Measurements from ENCODE around the gene PPP3CA.

PPP3CA gene

DNA sequence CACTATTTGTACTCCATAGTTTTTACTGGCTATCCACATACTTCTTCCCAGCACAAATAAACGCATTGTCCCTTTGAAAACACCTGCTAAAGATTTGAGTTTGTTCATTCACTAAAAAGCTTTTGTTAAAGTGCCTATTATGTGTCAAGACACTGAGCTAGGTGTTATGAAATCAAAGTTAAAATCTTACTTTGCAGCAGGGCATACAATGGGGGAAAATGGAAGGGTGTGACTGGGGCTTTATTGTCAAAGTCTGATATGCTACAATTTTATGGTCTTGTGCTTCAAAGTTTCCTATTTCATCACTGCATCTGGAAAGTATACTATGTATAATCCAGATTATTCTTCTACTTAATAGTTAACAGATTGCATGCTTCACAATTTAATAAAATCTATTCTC lies 128.4 kb downstream of the PPP3CA start:
- H3K4me1 ChIP-seq (ENCODE audit: control insufficient read depth, insufficient read depth, low read length, unreplicated experiment), result peaks cover 40% of the 10 kb centered on the region
- H3K27me3 ChIP-seq (ENCODE audit: insufficient read depth, low read length), result no peaks in the 10 kb centered on the region
- peaks cover 41% of the 10 kb centered on the region for H3K79me2 ChIP-seq (ENCODE audit: control insufficient read depth, insufficient read depth, low read length, unreplicated experiment)
- H2AFZ ChIP-seq (ENCODE audit: low read length, unreplicated experiment), result no peak overlapping the region
- H3K36me3 ChIP-seq (ENCODE audit: insufficient read depth, low read length), result no peaks in the 10 kb centered on the region
- H3K4me3 ChIP-seq (ENCODE audit: low read depth, low read length), result peak overlapping the region; percentile 47; the same call in 1 of the 2 replicates
- peak overlapping the region; percentile 76 for H3K27ac ChIP-seq (ENCODE audit: low read depth, low read length)

DNA sequence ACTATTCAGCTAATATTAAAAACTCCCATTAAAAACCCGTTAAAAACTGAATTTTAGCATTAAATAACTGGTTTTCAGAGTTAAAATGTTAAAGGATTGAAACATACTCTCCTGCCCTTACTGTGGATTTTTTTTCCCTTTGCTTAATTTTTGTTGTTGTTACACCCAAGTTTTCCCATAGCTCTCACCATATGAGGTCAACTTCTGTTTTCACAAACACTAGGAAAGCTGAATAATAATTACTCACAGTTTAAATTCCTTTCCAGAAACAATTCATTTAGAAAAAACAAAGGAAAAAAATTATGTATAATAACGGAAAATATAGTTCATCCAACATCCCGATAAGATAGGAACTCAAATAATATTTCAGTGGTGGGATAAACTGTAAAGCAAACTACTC lies 129.0 kb downstream of the PPP3CA start:
- peak overlapping the region; percentile 76 for H3K27ac ChIP-seq (ENCODE audit: low read depth, low read length)
- H2AFZ ChIP-seq (ENCODE audit: low read length, unreplicated experiment), result no peak overlapping the region
- peaks cover 47% of the 10 kb centered on the region for H3K79me2 ChIP-seq (ENCODE audit: control insufficient read depth, insufficient read depth, low read length, unreplicated experiment)
- no peaks in the 10 kb centered on the region for H3K36me3 ChIP-seq (ENCODE audit: insufficient read depth, low read length)
- peaks cover 40% of the 10 kb centered on the region for H3K4me1 ChIP-seq (ENCODE audit: control insufficient read depth, insufficient read depth, low read length, unreplicated experiment)
- H3K27me3 ChIP-seq (ENCODE audit: insufficient read depth, low read length), result no peaks in the 10 kb centered on the region
- peak overlapping the region; percentile 47 for H3K4me3 ChIP-seq (ENCODE audit: low read depth, low read length)

DNA sequence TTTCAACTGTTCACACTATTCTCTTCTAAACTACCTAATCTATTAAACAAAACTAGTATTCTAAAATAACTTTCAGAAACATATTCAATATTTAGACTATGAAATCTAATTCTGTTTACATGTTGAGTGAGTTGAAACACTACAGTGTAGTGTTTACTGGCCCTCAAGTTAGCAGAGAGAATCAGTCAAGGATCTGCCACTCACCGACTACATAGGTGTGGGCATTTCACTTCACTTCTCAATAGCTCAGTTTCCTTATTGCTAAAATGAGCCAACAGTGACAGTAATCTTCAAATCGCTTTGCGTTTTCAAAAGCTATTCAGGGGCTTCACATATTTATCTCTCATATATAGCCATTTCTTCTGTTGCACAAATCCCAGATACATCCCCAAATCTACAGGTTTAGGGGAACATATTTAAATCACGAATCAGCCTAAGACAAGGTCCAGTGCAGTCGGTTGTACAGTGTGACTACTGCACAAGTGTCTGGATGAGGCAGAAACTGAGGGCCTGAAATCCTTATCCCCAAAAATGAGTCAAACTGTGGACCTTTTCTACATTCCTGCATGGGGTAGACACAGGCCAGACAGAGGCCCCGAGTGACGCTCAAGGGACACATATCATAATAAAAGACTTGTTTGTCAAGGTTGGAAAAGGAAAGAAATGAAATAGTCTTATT lies 129.8 kb downstream of the PPP3CA start:
- no peaks in the 10 kb centered on the region for H3K36me3 ChIP-seq (ENCODE audit: insufficient read depth, low read length)
- peak overlapping the region; percentile 47 for H3K4me3 ChIP-seq (ENCODE audit: low read depth, low read length)
- no peak overlapping the region for H2AFZ ChIP-seq (ENCODE audit: low read length, unreplicated experiment)
- H3K27me3 ChIP-seq (ENCODE audit: insufficient read depth, low read length), result no peaks in the 10 kb centered on the region
- H3K4me1 ChIP-seq (ENCODE audit: control insufficient read depth, insufficient read depth, low read length, unreplicated experiment), result peaks cover 32% of the 10 kb centered on the region
- peak overlapping the region; percentile 76 for H3K27ac ChIP-seq (ENCODE audit: low read depth, low read length)
- H3K79me2 ChIP-seq (ENCODE audit: control insufficient read depth, insufficient read depth, low read length, unreplicated experiment), result peaks cover 50% of the 10 kb centered on the region

DNA sequence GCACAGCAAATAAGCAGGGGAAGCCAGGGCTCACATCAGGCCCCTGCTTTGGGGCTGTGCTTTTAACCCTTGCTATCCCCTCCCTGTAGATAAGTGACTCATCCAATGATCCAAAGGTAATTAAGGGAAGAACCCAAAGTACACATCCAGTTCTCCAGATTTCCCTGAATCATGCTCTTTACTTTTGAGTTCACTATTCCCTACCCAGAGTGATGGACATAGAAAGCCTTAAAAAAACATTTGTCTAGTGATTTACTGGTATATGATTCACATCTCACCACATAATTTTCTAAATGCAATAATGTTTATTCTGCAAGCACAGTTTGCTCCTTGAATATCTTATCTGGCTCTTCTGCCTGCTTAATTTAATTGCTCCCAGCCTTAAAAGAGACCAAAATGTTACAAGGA lies 136.2 kb downstream of the PPP3CA start:
- peaks cover 47% of the 10 kb centered on the region for H3K79me2 ChIP-seq (ENCODE audit: control insufficient read depth, insufficient read depth, low read length, unreplicated experiment)
- no peaks in the 10 kb centered on the region for H3K36me3 ChIP-seq (ENCODE audit: insufficient read depth, low read length)
- peak overlapping the region; percentile 79 for H3K27ac ChIP-seq (ENCODE audit: low read depth, low read length)
- no peaks in the 10 kb centered on the region for H3K27me3 ChIP-seq (ENCODE audit: insufficient read depth, low read length)
- H3K4me1 ChIP-seq (ENCODE audit: control insufficient read depth, insufficient read depth, low read length, unreplicated experiment), result peaks cover 23% of the 10 kb centered on the region
- peak overlapping the region; percentile 31 for H3K4me3 ChIP-seq (ENCODE audit: low read depth, low read length)
- no peak overlapping the region for H2AFZ ChIP-seq (ENCODE audit: low read length, unreplicated experiment)

DNA sequence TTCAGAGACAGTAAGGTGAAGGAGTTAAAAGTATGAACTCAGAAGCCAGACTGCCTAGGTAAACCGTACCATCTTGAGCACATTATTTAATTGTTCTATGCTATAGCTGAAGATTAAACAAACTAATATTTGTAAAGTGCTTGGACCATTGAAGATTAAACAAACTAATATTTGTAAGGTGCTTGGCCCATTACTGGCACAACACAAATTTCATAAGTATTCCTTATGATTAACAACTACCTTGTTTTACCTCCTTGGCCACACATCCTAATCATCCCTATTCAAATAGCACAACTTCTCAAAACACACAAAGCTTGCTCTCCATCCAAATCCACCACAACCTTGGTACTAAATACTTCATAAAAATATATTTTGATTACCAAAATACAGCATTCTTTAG lies 137.0 kb downstream of the PPP3CA start:
- Histone ChIP-seq H2AFZ (ENCODE audit: low read length, unreplicated experiment) (no peak overlapping the region), H3K4me1 (ENCODE audit: control insufficient read depth, insufficient read depth, low read length, unreplicated experiment) (peaks cover 30% of the 10 kb centered on the region), H3K36me3 (ENCODE audit: insufficient read depth, low read length) (no peaks in the 10 kb centered on the region), H3K79me2 (ENCODE audit: control insufficient read depth, insufficient read depth, low read length, unreplicated experiment) (peaks cover 53% of the 10 kb centered on the region), H3K27me3 (ENCODE audit: insufficient read depth, low read length) (no peaks in the 10 kb centered on the region), H3K4me3 (ENCODE audit: low read depth, low read length) (no peak overlapping the region), H3K27ac (ENCODE audit: low read depth, low read length) (peak overlapping the region; percentile 79)

GRCh38 chr4:101208171-101208570 lies 139.2 kb downstream of the PPP3CA start:
- Histone ChIP-seq H3K79me2 (ENCODE audit: control insufficient read depth, insufficient read depth, low read length, unreplicated experiment) (peaks cover 36% of the 10 kb centered on the region), H3K36me3 (ENCODE audit: insufficient read depth, low read length) (no peaks in the 10 kb centered on the region), H3K27ac (ENCODE audit: low read depth, low read length) (no peak overlapping the region), H2AFZ (ENCODE audit: low read length, unreplicated experiment) (no peak overlapping the region), H3K4me1 (ENCODE audit: control insufficient read depth, insufficient read depth, low read length, unreplicated experiment) (peaks cover 30% of the 10 kb centered on the region), H3K4me3 (ENCODE audit: low read depth, low read length) (no peak overlapping the region), H3K27me3 (ENCODE audit: insufficient read depth, low read length) (no peaks in the 10 kb centered on the region)

- Histone ChIP-seq H3K4me1 (ENCODE audit: control insufficient read depth, insufficient read depth, low read length, unreplicated experiment) (peaks cover 30% of the 10 kb centered on the region), H3K36me3 (ENCODE audit: insufficient read depth, low read length) (no peaks in the 10 kb centered on the region), H3K27me3 (ENCODE audit: insufficient read depth, low read length) (no peaks in the 10 kb centered on the region), H3K27ac (ENCODE audit: low read depth, low read length) (peak overlapping the region; percentile 8; the same call in 1 of the 2 replicates), H3K79me2 (ENCODE audit: control insufficient read depth, insufficient read depth, low read length, unreplicated experiment) (peaks cover 40% of the 10 kb centered on the region), H3K4me3 (ENCODE audit: low read depth, low read length) (no peak overlapping the region), H2AFZ (ENCODE audit: low read length, unreplicated experiment) (no peak overlapping the region)
Measured at GRCh38 chr4:101205916-101206315, 141.4 kb downstream of the PPP3CA start.

DNA sequence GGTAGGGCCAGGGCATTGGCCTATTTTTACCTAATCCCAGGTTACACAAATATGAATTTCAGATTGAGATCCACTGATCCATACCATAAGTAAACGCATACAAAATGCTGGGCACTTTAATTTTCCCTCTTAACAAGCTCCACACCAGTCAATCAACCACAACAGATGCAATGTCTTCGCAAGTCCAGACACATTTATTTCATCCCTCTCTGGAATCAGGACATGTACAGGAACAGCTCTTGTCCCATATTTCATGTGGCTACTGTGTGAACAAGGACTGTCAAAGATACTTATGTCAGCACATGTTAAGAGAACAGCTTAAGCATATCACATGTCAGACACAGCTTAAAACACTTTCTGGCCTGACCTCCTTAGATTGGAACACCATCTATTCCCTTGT lies 145.9 kb downstream of the PPP3CA start:
- H3K36me3 ChIP-seq (ENCODE audit: insufficient read depth, low read length), result no peaks in the 10 kb centered on the region
- H2AFZ ChIP-seq (ENCODE audit: low read length, unreplicated experiment), result no peak overlapping the region
- peaks cover 43% of the 10 kb centered on the region for H3K79me2 ChIP-seq (ENCODE audit: control insufficient read depth, insufficient read depth, low read length, unreplicated experiment)
- H3K27me3 ChIP-seq (ENCODE audit: insufficient read depth, low read length), result no peaks in the 10 kb centered on the region
- H3K27ac ChIP-seq (ENCODE audit: low read depth, low read length), result peak overlapping the region; percentile 91
- peaks cover 32% of the 10 kb centered on the region for H3K4me1 ChIP-seq (ENCODE audit: control insufficient read depth, insufficient read depth, low read length, unreplicated experiment)
- H3K4me3 ChIP-seq (ENCODE audit: low read depth, low read length), result no peak overlapping the region

DNA sequence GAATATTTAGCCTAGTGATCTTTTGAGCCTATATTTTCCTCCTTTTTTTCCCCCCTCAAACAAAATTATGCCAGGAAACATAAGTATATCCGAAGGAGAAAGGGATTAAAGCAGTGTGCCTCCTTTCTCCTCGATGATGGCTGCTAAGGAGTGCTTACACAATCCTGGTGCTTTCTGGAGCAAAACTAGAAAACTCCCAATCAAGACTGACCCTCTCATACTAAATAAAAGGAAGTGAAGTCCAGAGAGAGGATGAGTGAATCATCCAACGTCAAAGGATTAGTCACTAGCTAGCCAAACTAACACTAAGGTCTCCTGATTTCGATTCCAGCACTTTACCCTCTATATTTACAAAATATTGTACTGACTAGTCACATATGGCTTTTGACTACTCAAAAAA lies 146.8 kb downstream of the PPP3CA start:
- no peak overlapping the region for H2AFZ ChIP-seq (ENCODE audit: low read length, unreplicated experiment)
- H3K36me3 ChIP-seq (ENCODE audit: insufficient read depth, low read length), result no peaks in the 10 kb centered on the region
- H3K4me3 ChIP-seq (ENCODE audit: low read depth, low read length), result peak overlapping the region; percentile 28
- H3K27me3 ChIP-seq (ENCODE audit: insufficient read depth, low read length), result no peaks in the 10 kb centered on the region
- peak overlapping the region; percentile 91 for H3K27ac ChIP-seq (ENCODE audit: low read depth, low read length)
- H3K79me2 ChIP-seq (ENCODE audit: control insufficient read depth, insufficient read depth, low read length, unreplicated experiment), result peaks cover 35% of the 10 kb centered on the region
- H3K4me1 ChIP-seq (ENCODE audit: control insufficient read depth, insufficient read depth, low read length, unreplicated experiment), result peaks cover 23% of the 10 kb centered on the region

DNA sequence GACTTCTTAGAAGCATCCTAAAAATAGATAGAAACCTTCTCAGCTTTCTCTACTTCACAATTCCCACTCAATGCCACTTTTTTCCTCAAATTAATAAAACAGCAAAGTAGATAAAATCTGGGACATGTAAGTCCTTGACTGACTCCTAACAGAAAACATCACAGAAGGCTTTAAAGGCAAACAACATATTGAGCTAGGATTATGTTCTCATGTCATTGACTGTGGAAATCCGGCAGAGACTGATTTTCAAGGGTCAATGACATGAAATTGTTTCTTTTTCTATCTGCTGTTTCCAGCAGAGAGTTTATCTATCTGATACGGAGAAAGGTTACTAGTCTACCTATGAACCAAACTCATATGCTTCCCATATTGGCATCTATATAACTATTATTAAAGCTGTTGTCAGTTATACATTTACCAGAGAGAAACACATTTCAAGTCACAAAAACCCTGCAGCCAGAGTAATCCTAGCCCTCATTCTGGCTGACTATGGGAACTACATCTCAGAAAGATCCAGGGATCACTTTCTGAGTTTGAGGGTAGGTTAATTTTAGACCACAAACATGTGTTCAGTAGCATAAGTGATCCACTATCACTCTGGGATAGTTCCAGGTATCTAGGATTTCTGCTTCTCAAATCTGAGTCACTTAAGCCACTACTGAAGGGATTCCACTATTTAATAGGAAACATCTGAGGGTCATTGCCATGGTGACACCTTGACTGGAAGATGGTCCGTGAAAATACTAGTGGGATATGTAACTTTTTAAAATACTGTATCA lies 147.6 kb downstream of the PPP3CA start:
- H3K4me3 ChIP-seq (ENCODE audit: low read depth, low read length), result 0 out of 2 replicates have a peak overlapping the region, but pooled peaks have one; percentile 28
- no peaks in the 10 kb centered on the region for H3K36me3 ChIP-seq (ENCODE audit: insufficient read depth, low read length)
- H3K27me3 ChIP-seq (ENCODE audit: insufficient read depth, low read length), result no peaks in the 10 kb centered on the region
- peaks cover 33% of the 10 kb centered on the region for H3K79me2 ChIP-seq (ENCODE audit: control insufficient read depth, insufficient read depth, low read length, unreplicated experiment)
- H3K27ac ChIP-seq (ENCODE audit: low read depth, low read length), result peak overlapping the region; percentile 91
- H2AFZ ChIP-seq (ENCODE audit: low read length, unreplicated experiment), result no peak overlapping the region
- peaks cover 21% of the 10 kb centered on the region for H3K4me1 ChIP-seq (ENCODE audit: control insufficient read depth, insufficient read depth, low read length, unreplicated experiment)
